Neural progenitor cell (in vitro differentiated cells): ENCODE data around the gene TBC1D4. TPM values are rescaled to one million over a fixed set of nuclear protein-coding genes. Genes with fewer than 3 reads are reported as not detected.

Experiments used
- DNase-seq: peaks from one replicate; pipeline ENCODE4 v3.0.0-alpha.2; 2016; ENCODE audit warnings: low spot score
- H2AFZ ChIP-seq: fragments of 200-600 bp; sonication (generic); replicated peaks from 2 replicates; pipeline ENCODE4 v1.6.1; 2016; ENCODE audit warnings: antibody characterized with exemption
- H3F3A ChIP-seq: fragments of 200-600 bp; sonication (generic); 2 replicates; pipeline ENCODE4 v1.6.1; 2016; ENCODE audit warnings: antibody characterized with exemption, low read depth
- H3K27ac ChIP-seq: fragments of 200-600 bp; sonication (generic); 2 replicates; pipeline ENCODE4 v1.5.1; 2016; ENCODE audit warnings: mild to moderate bottlenecking
- H3K27me3 ChIP-seq: fragments of 200-600 bp; sonication (generic); 2 replicates; pipeline ENCODE4 v1.6.1; 2016; ENCODE audit warnings: mild to moderate bottlenecking, moderate library complexity
- H3K36me3 ChIP-seq: fragments of 200-600 bp; sonication (generic); 2 replicates; pipeline ENCODE4 v1.5.1; 2016
- H3K4me1 ChIP-seq: fragments of 200-600 bp; sonication (generic); 2 replicates; pipeline ENCODE4 v1.6.1; 2016; ENCODE audit warnings: mixed run types
- H3K4me2 ChIP-seq: fragments of 200-600 bp; sonication (generic); 2 replicates; pipeline ENCODE4 v1.6.1; 2016
- H3K4me3 ChIP-seq: fragments of 200-600 bp; sonication (generic); 2 replicates; pipeline ENCODE4 v1.5.1; 2016
- H3K79me2 ChIP-seq: fragments of 200-600 bp; sonication (generic); 2 replicates; pipeline ENCODE4 v1.6.1; 2016; ENCODE audit warnings: low read depth
- H3K9ac ChIP-seq: fragments of 200-600 bp; sonication (generic); 2 replicates; pipeline ENCODE4 v1.6.1; 2016
- H3K9me3 ChIP-seq: fragments of 200-600 bp; sonication (generic); 2 replicates; pipeline ENCODE4 v1.5.1; 2016; ENCODE audit warnings: low read depth
- H4K20me1 ChIP-seq: fragments of 200-600 bp; sonication (generic); 2 replicates; pipeline ENCODE4 v1.6.1; 2016; ENCODE audit warnings: low read depth
- H3K27ac Mint-ChIP-seq: 3 replicates; pipeline ENCODE4 v1.8.0; 2021; ENCODE audit warnings: mixed read lengths
- H3K27me3 Mint-ChIP-seq: 2 replicates; pipeline ENCODE4 v1.8.0; 2022; ENCODE audit warnings: low read depth, mild to moderate bottlenecking, inconsistent platforms, moderate library complexity, mixed read lengths; ENCODE audit not compliant: insufficient read depth
- H3K36me3 Mint-ChIP-seq: 3 replicates; pipeline ENCODE4 v1.8.0; 2021; ENCODE audit warnings: mixed read lengths
- H3K4me1 Mint-ChIP-seq: 3 replicates; pipeline ENCODE4 v1.8.0; 2021; ENCODE audit warnings: mixed read lengths
- H3K4me3 Mint-ChIP-seq: 3 replicates; pipeline ENCODE4 v1.8.0; 2021; ENCODE audit warnings: mild to moderate bottlenecking, moderate library complexity, mixed read lengths
- H3K9me3 Mint-ChIP-seq: 3 replicates; pipeline ENCODE4 v1.8.0; 2020; ENCODE audit warnings: mixed read lengths
- EZH2 ChIP-seq: fragments of 200-600 bp; sonication (generic); IDR thresholded peaks from 2 replicates; pipeline ENCODE4 v1.6.1; 2017; ENCODE audit warnings: antibody characterized with exemption, mild to moderate bottlenecking, moderate library complexity
- EZH2phosphoT487 ChIP-seq: fragments of 200-600 bp; sonication (generic); IDR thresholded peaks from 2 replicates; pipeline ENCODE4 v1.6.1; 2017; ENCODE audit warnings: antibody characterized with exemption
- total RNA-seq: library from RNA; depleted of rRNA; stranded (reverse); fragments of >200 nt; gene quantifications from 2 replicates; pipeline ENCODE4 v1.2.3, GENCODE V29; 2015; ENCODE audit warnings: low replicate concordance
- TF ChIP-seq, protein P1 (sequence below): fragments of 200-600 bp; sonication (generic); IDR thresholded peaks from 2 replicates; pipeline ENCODE4 v1.5.1; 2017; ENCODE audit warnings: antibody characterized with exemption, mild to moderate bottlenecking

Gene TBC1D4
- total RNA-seq, 1 donor from 2014 or later = 14.3 TPM

- Histone ChIP-seq H3K27me3 (no peaks in the 10 kb centered on the region), H3F3A (no peaks in the 10 kb centered on the region), H3K36me3 (no peaks in the 10 kb centered on the region), H4K20me1 (no peaks in the 10 kb centered on the region), H3K9me3 (no peaks in the 10 kb centered on the region), H3K9ac (no peak overlapping the region), H3K4me3 (no peak overlapping the region), H3K4me1 (peaks cover 4% of the 10 kb centered on the region), H3K79me2 (no peaks in the 10 kb centered on the region), H3K4me2 (no peak overlapping the region), H2AFZ (no peak overlapping the region), H3K27ac (no peak overlapping the region)
- H3K27ac Mint-ChIP-seq = no peak overlapping the region
- DNase-seq = no peak
- no peaks in the 10 kb centered on the region for H3K27me3 Mint-ChIP-seq
- H3K4me3 Mint-ChIP-seq = no peak overlapping the region
- H3K4me1 Mint-ChIP-seq = peaks cover 18% of the 10 kb centered on the region
- H3K9me3 Mint-ChIP-seq = no peaks in the 10 kb centered on the region
- H3K36me3 Mint-ChIP-seq = no peaks in the 10 kb centered on the region
- TF ChIP-seq EZH2phosphoT487 = no peak
- TF ChIP-seq EZH2 = no peak
- TF ChIP-seq, protein P1, sequence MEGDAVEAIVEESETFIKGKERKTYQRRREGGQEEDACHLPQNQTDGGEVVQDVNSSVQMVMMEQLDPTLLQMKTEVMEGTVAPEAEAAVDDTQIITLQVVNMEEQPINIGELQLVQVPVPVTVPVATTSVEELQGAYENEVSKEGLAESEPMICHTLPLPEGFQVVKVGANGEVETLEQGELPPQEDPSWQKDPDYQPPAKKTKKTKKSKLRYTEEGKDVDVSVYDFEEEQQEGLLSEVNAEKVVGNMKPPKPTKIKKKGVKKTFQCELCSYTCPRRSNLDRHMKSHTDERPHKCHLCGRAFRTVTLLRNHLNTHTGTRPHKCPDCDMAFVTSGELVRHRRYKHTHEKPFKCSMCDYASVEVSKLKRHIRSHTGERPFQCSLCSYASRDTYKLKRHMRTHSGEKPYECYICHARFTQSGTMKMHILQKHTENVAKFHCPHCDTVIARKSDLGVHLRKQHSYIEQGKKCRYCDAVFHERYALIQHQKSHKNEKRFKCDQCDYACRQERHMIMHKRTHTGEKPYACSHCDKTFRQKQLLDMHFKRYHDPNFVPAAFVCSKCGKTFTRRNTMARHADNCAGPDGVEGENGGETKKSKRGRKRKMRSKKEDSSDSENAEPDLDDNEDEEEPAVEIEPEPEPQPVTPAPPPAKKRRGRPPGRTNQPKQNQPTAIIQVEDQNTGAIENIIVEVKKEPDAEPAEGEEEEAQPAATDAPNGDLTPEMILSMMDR = no peak
Observed at GRCh38 chr13:75371203-75371602, 110.8 kb downstream of the TBC1D4 start.

- no peak overlapping the region for H3K27ac Mint-ChIP-seq
- H3K36me3 Mint-ChIP-seq = no peaks in the 10 kb centered on the region
- H3K79me2 ChIP-seq = no peaks in the 10 kb centered on the region
- no peak overlapping the region for H3K4me3 Mint-ChIP-seq
- H3K4me1 ChIP-seq = peaks cover under 1% of the 10 kb centered on the region
- H3K27ac ChIP-seq = no peak overlapping the region
- H3K9ac ChIP-seq = no peak overlapping the region
- no peaks in the 10 kb centered on the region for H3K9me3 Mint-ChIP-seq
- H3F3A ChIP-seq = no peaks in the 10 kb centered on the region
- H2AFZ ChIP-seq = no peak overlapping the region
- H3K27me3 Mint-ChIP-seq = no peaks in the 10 kb centered on the region
- TF ChIP-seq, protein P1 = no peak
- no peak for TF ChIP-seq EZH2phosphoT487
- TF ChIP-seq EZH2 = no peak
- DNase-seq = no peak
- no peak overlapping the region for H3K4me3 ChIP-seq
- H3K36me3 ChIP-seq = no peaks in the 10 kb centered on the region
- H3K9me3 ChIP-seq = no peaks in the 10 kb centered on the region
- H3K27me3 ChIP-seq = no peaks in the 10 kb centered on the region
- H3K4me2 ChIP-seq = no peak overlapping the region
- peaks cover 15% of the 10 kb centered on the region for H3K4me1 Mint-ChIP-seq
- H4K20me1 ChIP-seq = no peaks in the 10 kb centered on the region
Observed at GRCh38 chr13:75370774-75371173, 111.2 kb downstream of the TBC1D4 start.

DNA sequence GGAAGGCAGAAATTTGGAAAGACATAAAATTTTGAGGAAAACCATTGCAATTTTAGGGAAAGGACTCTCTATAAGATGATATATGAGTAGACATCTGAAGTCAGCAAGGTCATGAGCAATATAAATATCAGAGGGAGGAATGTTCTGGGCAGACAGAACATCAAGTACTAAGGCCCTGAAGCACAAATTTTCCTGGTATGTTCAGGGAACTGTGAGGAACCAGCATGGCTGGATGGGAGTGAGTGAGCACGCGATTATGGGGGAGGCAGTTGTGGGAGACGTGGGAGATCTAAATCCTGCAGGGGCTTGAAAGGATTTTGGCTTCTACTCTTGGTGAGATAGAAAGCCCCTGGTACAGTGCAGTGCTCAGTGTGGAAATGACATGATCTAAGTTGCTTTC, 112.0 kb downstream of the TBC1D4 start:
- Histone ChIP-seq H3K4me3 (no peak overlapping the region), H3K27ac (no peak overlapping the region), H3F3A (no peaks in the 10 kb centered on the region), H3K27me3 (no peaks in the 10 kb centered on the region), H2AFZ (no peak overlapping the region), H3K9me3 (no peaks in the 10 kb centered on the region), H3K9ac (no peak overlapping the region), H4K20me1 (no peaks in the 10 kb centered on the region), H3K79me2 (no peaks in the 10 kb centered on the region), H3K4me1 (no peaks in the 10 kb centered on the region), H3K4me2 (no peak overlapping the region), H3K36me3 (no peaks in the 10 kb centered on the region)
- H3K9me3 Mint-ChIP-seq = no peaks in the 10 kb centered on the region
- no peaks in the 10 kb centered on the region for H3K27me3 Mint-ChIP-seq
- H3K36me3 Mint-ChIP-seq = no peaks in the 10 kb centered on the region
- TF ChIP-seq EZH2phosphoT487 (no peak), EZH2 (no peak)
- TF ChIP-seq, protein P1 = no peak
- DNase-seq = no peak
- H3K4me1 Mint-ChIP-seq = peaks cover 13% of the 10 kb centered on the region
- H3K27ac Mint-ChIP-seq = no peak overlapping the region
- H3K4me3 Mint-ChIP-seq = no peak overlapping the region
